T-helper 2 cell (primary cell): ENCODE results near the gene TCEA3.

ENCODE experiments used
- DNase-seq, 5 experiments: peaks; one replicate each; pipeline versions ENCODE4 v3.0.0 to v3.0.0-alpha.2; 2012 to 2022
- total RNA-seq, 2 donors: gene quantifications; one replicate each; lab custom pipeline; 2026; lab: John Stamatoyannopoulos, UW

Gene TCEA3
- 15.6 to 23.2 reads per million in 2 donors for total RNA-seq

- peak in 1 of 5 experiments; percentile 24 for DNase-seq
Observed at GRCh38 chr1:23424293-23425192, at the start of gene TCEA3. Gene TCEA3, minus strand, starts transcription at chr1:23424748. Its CDS starts 115 bp downstream, at chr1:23424633.

- no peak for DNase-seq
Observed at GRCh38 chr1:23473037-23473800, 48.7 kb upstream of the TCEA3 start.

GRCh38 chr1:23472351-23473036 lies 47.9 kb upstream of the TCEA3 start:
- no peak for DNase-seq

GRCh38 chr1:23471473-23472075 lies 47.0 kb upstream of the TCEA3 start:
- no peak for DNase-seq

- no peak for DNase-seq
Observed at GRCh38 chr1:23470282-23471070, 45.9 kb upstream of the TCEA3 start.

GRCh38 chr1:23469372-23469982 lies 44.9 kb upstream of the TCEA3 start:
- DNase-seq, result no peak

GRCh38 chr1:23466423-23466989 lies 42.0 kb upstream of the TCEA3 start:
- DNase-seq, result no peak

GRCh38 chr1:23463286-23463685 lies 38.7 kb upstream of the TCEA3 start:
- no peak for DNase-seq

- no peak for DNase-seq
Observed at GRCh38 chr1:23462766-23463165, 38.2 kb upstream of the TCEA3 start.

- no peak for DNase-seq
Observed at GRCh38 chr1:23461050-23461449, 36.5 kb upstream of the TCEA3 start.

GRCh38 chr1:23460519-23460918 lies 36.0 kb upstream of the TCEA3 start:
- no peak for DNase-seq

- DNase-seq, result no peak
Observed at GRCh38 chr1:23459338-23459757, 34.8 kb upstream of the TCEA3 start.

GRCh38 chr1:23456226-23456625 lies 31.7 kb upstream of the TCEA3 start:
- DNase-seq, result peak in 1 of 5 experiments; percentile 19

- no peak for DNase-seq
Observed at GRCh38 chr1:23453455-23454000, 29.0 kb upstream of the TCEA3 start.

- peak in 3 of 5 experiments; percentile 34 to 78 (median 69) for DNase-seq
Observed at GRCh38 chr1:23452011-23452411, 27.5 kb upstream of the TCEA3 start.

- no peak for DNase-seq
Observed at GRCh38 chr1:23451441-23451840, 26.9 kb upstream of the TCEA3 start.

GRCh38 chr1:23450894-23451293 lies 26.3 kb upstream of the TCEA3 start:
- no peak for DNase-seq

GRCh38 chr1:23449958-23450357 lies 25.4 kb upstream of the TCEA3 start:
- no peak for DNase-seq

- no peak for DNase-seq
Observed at GRCh38 chr1:23449306-23449705, 24.8 kb upstream of the TCEA3 start.

- no peak for DNase-seq
Observed at GRCh38 chr1:23448846-23449245, 24.3 kb upstream of the TCEA3 start.
